OCI-M2 (cell line): ENCODE measurements around the gene PARD3.

Experiments used
- DNase-seq: peaks from one replicate; lab custom pipeline; 2025; ENCODE audit not compliant: unreplicated experiment; lab: John Stamatoyannopoulos, UW

The PARD3 gene

DNA sequence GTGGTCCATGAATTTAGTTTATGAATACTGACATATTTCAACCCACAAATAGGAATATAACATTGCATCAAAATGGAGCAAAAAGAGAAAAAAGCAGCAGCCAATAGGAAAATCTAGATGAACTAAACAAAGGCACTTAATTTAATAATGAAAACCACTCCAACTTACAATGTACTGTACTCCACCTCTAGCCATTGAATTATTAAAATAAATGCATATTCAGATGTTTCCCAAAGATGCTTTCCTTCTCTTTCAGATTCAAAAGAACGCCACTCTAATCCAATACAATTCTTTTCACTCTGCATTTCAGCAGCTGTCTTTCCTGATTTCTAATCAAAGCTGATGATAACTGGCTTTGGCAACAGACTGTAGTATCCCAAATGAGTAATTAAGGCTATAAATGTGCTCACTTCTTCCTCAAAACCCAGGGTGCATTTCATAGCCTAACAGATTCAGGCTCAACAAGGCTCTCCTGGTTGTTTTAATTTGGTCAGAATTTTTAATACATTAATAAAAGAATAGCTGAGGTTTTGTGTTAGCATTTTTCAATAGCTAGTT, 577.1 kb downstream of the PARD3 start:
- DNase-seq: no peak

GRCh38 chr10:34236931-34237330, 578.2 kb downstream of the PARD3 start:
- DNase-seq: no peak

- no peak for DNase-seq
Measured at GRCh38 chr10:34235164-34235832, 579.8 kb downstream of the PARD3 start.

GRCh38 chr10:34232481-34232880, 582.6 kb downstream of the PARD3 start:
- no peak for DNase-seq

- no peak for DNase-seq
Measured at GRCh38 chr10:34231441-34232180, 583.5 kb downstream of the PARD3 start.

GRCh38 chr10:34229917-34230316, 585.2 kb downstream of the PARD3 start:
- DNase-seq: no peak

- DNase-seq: no peak
Measured at GRCh38 chr10:34228066-34228465, 587.0 kb downstream of the PARD3 start.

- DNase-seq: no peak
Measured at GRCh38 chr10:34224639-34225038, 590.5 kb downstream of the PARD3 start.

DNA sequence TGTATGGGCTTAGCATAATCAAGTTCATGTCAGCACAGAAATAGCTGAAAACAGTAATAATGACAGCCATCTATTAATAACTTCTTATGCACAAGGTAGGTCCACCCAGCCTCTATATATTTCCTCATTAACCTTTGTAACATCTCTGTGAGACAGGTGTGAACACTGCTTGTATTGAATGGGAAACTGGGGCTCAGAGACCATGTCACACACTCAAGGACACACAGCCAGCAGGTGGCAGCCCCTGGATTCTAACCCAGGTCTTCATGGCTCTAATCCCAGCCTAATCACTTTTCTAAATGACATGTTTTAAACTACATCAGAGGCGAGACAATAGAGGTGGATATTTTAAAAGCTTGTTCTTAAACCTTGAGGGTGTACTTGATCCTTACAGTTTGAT, 591.4 kb downstream of the PARD3 start:
- no peak for DNase-seq

GRCh38 chr10:34222359-34222758, 592.7 kb downstream of the PARD3 start:
- no peak for DNase-seq

DNA sequence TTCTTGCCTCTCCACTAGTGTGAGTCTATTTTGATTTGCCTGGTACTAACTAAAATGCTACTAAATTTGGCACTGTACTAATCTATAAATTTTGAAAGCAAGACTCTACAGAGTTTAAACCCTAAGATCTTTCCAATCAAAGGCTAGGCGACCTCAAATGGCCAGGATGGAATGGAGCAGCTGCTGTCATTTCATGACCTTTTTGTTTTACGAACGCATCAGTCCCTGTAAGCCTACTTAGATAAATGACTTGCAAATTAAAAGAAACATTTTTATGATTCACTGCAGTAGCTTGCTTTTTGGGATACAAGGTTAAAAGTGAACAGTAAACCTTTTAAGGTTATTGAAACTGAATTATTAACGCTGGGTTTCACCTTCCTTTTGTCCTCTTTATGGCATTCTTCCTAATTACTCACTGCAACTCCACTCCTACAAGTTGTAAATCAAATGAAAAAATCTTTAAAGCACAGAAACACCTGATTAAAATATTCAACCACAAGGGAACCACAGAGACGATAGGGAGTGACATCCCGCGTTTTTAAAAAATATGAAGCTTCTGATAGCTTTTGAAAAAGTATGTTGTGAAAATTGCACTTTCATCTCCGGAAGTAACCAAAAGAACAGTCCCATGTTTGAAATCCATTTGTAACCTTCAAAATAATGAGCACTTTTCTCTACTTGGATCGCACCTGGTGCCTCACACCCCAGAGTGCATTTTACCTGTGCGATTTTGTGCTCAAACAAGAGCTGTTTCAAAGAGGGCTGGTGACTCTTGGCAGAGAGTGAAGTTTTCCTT, 595.1 kb downstream of the PARD3 start:
- no peak for DNase-seq

DNA sequence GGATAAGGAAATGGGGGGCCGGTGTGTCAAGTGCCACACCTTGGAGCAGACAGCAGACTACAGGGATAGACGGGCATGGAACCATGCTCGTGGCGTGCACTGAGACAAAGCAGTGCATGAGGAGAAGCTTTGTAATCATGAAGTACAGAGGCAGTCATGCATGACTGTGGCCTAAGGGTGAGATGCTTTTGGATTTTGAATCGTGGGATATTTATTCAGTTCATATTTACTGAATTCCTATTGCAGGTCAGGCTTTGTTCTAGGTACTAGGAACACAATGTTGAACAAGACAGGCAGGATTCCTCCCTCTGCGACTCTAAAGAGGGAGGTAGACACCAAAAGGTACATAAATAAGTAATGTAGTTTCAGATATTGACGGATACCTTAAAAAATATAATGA, 597.6 kb downstream of the PARD3 start:
- DNase-seq: no peak

- DNase-seq: no peak
Measured at GRCh38 chr10:34216348-34216945, 598.6 kb downstream of the PARD3 start.

DNA sequence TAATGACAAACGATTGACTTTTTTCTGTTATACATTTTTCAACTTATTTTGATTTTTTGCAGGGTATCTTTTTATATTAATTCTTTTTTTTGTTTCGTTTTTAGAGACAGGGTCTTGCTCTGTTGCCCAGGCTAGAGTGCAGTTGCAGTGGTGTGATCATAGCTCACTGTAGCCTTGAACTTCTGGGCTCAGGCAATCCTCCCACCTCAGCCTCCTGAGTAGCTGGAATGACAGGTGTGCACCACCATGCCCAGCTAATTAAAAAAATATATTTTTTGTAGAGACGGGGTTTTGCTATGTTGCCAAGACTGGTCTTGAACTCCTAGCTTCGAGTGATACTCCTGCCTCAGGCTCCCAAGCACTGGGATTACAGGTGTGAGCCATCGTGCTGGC, 601.3 kb downstream of the PARD3 start:
- no peak for DNase-seq

DNA sequence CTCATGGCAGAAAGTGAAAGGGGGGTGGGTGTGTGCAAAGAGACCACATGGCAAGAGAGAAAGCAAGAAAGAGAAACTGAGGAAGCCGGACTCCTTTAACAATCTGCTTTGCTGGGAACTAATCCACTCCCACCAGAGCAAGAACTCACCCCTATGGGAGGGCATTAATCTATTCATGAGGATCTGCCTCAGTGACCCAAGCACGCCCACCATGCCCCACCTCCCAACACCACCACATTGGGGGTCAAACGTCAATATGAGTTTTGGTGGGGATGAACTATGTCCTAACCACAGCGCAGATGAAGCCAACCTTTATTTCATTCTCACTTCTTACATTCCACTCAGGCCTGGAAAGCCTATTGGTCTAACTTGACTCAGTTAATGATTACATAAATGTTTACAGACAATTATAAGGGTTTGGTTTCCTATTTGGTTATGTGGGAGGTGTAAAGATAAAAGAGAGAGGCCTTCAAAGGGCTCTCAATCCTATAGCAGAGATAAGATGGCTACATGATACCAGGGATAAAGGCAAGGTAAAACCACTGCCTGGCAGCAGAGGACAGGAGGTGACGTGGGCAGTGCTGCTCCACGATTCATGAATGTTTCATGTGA, 601.8 kb downstream of the PARD3 start:
- DNase-seq: no peak

DNA sequence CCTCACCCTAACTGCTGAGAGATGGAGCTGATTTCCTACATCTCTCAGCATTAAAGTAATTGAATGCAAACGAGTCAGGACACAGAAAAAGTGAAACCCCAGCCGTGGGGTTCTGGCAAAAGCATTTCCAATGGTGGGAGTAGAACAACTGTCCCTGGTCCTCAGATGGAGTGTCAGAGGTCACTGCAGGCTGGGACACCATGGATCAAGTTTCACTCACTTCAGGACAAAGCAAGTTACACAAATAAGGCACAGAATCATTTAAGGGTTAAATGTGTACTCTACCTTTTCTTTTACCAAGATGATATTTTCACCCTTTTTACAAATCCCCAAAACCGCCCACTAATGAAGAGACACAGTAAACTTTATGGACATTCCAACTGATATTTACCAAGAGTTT, 607.8 kb downstream of the PARD3 start:
- no peak for DNase-seq

GRCh38 chr10:34206935-34207268, 608.2 kb downstream of the PARD3 start:
- no peak for DNase-seq

DNA sequence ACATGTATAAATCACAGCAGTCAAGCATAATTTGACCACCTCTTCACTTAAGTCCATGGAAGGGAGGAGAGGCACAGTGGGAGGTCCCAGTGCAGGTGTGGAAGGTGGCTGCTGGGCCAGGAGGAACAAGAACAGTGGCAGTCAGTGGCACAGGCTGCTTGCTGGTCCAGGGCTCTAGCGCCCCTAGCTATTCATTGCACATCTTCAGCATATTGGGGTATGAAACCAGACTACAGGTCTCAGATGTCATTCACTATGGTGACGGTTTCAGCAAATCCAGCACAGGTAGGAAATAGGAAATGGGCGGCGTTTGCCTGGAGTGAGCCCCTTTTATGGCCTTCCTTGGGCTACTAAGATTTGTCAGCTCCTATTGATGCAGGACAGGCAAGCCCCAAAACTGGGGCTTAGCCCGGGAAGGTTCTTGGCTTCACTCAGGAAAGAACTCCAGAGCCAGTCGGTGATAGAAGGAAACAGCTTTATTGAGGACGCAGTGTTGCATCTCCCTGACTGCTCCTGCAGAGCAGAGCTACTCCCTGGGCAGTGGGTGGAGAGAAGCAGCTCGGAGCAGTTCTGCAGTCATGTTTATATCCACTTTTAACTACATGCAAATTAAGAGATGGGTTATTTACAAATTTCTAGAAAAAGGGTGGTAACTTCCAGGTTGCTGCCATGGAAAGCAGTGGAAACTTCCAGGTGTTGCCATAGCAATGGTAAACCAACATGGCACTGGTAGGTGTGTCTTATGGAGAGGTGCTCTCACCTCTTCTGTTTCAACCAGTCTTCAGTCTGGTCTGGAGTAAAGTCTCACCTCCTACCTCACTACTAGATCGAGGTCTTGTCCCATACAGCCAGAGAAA, 608.8 kb downstream of the PARD3 start:
- DNase-seq: no peak

DNA sequence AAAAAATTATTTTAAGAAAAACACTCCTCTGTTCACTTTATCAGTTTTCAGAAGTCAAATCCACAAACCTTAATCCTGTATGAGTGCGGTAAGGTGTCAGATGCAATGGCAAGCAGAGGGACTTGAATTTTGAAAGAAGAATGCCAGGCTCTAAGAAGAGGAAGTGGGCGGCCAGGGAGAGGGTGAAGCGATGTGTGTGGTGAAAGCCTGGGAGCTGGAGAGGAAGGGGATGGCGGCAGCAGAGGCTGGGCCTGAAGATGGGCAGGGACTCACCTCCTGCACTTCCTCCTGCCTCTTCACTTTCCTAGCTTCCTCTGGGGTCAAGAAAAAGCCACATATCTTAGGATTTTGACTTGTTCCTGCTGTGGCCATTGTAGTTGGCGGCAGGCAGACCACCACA, 609.6 kb downstream of the PARD3 start:
- no peak for DNase-seq
